Testis (tissue), 2 donors: ENCODE measurements around the gene MAN2B2.

Experiments
- CTCF ChIP-seq, 3 experiments: fragments of 450-650 bp in 2 of 3; fragments of 200-600 bp in 1 of 3; sonication (generic) in 1 of 3; IDR thresholded peaks; one replicate each; pipeline ENCODE4 v1.5.1; 2016 to 2019; ENCODE audit warnings: antibody characterized with exemption in 3 of 3, mild to moderate bottlenecking in 2 of 3, moderate library complexity in 1 of 3
- POLR2A ChIP-seq: fragments of 450-650 bp; IDR thresholded peaks from one replicate; pipeline ENCODE4 v1.6.1; 2017; ENCODE audit warnings: antibody characterized with exemption, mild to moderate bottlenecking, moderate library complexity

GRCh38 chr4:6649216-6649615, 74.2 kb downstream of the MAN2B2 start:
- TF ChIP-seq CTCF (IDR thresholded peaks at IDR 0.05), result no peak
- TF ChIP-seq POLR2A, result no peak
